Loucy (cell line): ENCODE results near the gene THY1.
A peak's percentile ranks its signal among the peaks of the same experiment; 100 is the strongest.

Experiments
- H2AFZ ChIP-seq: fragments of 200-600 bp; sonication (generic); 2 replicates; pipeline ENCODE4 v1.6.0; 2016; ENCODE audit warnings: antibody characterized with exemption, mild to moderate bottlenecking, low read length, moderate library complexity
- H3F3A ChIP-seq: fragments of 200-600 bp; 2 replicates; pipeline ENCODE4 v1.6.0; 2016; ENCODE audit warnings: antibody characterized with exemption, low read depth, mild to moderate bottlenecking
- H3K27me3 ChIP-seq: fragments of 200-600 bp; sonication (generic); 2 replicates; pipeline ENCODE4 v1.6.1; 2014; ENCODE audit warnings: low read length, mild to moderate bottlenecking; ENCODE audit not compliant: insufficient read depth, poor library complexity, severe bottlenecking
- H3K36me3 ChIP-seq: fragments of 200-600 bp; sonication (generic); 2 replicates; pipeline ENCODE4 v1.6.1; 2016; ENCODE audit warnings: low read length; ENCODE audit not compliant: insufficient read depth
- H3K4me1 ChIP-seq: fragments of 200-600 bp; sonication (generic); 2 replicates; pipeline ENCODE4 v1.5.1; 2014; ENCODE audit warnings: low read length, mild to moderate bottlenecking; ENCODE audit not compliant: insufficient read depth, poor library complexity, severe bottlenecking
- H3K4me2 ChIP-seq: fragments of 200-600 bp; sonication (generic); 2 replicates; pipeline ENCODE4 v1.6.0; 2014; ENCODE audit warnings: antibody characterized with exemption, low read length, low read depth, mild to moderate bottlenecking; ENCODE audit not compliant: poor library complexity, severe bottlenecking
- H3K4me3 ChIP-seq: fragments of 200-600 bp; sonication (generic); 2 replicates; pipeline ENCODE4 v1.5.1; 2014; ENCODE audit warnings: low read length, mild to moderate bottlenecking, mixed read lengths; ENCODE audit not compliant: poor library complexity, severe bottlenecking
- H3K79me2 ChIP-seq: fragments of 200-600 bp; sonication (generic); 2 replicates; pipeline ENCODE4 v1.6.1; 2014; ENCODE audit warnings: low read length; ENCODE audit not compliant: insufficient read depth
- H3K9ac ChIP-seq: fragments of 200-600 bp; sonication (generic); 2 replicates; pipeline ENCODE4 v1.6.0; 2014; ENCODE audit warnings: mild to moderate bottlenecking, low read depth, low read length, moderate library complexity; ENCODE audit not compliant: poor library complexity, severe bottlenecking
- H3K9me2 ChIP-seq: fragments of 200-600 bp; sonication (generic); replicated peaks from 2 replicates; pipeline ENCODE4 v1.6.1; 2016; ENCODE audit warnings: low read depth, low read length, mixed read lengths
- H3K9me3 ChIP-seq: fragments of 200-600 bp; sonication (generic); 2 replicates; pipeline ENCODE4 v1.6.1; 2014; ENCODE audit warnings: mild to moderate bottlenecking, antibody characterized with exemption, low read length, low read depth; ENCODE audit not compliant: insufficient read depth
- H4K20me1 ChIP-seq: fragments of 200-600 bp; sonication (generic); 2 replicates; pipeline ENCODE4 v1.6.0; 2014; ENCODE audit warnings: antibody characterized with exemption, low read length, mild to moderate bottlenecking; ENCODE audit not compliant: insufficient read depth, poor library complexity, severe bottlenecking
- EZH2phosphoT487 ChIP-seq: fragments of 200-600 bp; IDR thresholded peaks from 2 replicates; pipeline ENCODE4 v1.6.1; 2018; ENCODE audit warnings: antibody characterized with exemption, mild to moderate bottlenecking, moderate library complexity, borderline replicate concordance
- TF ChIP-seq, protein P1 (sequence below): fragments of 200-600 bp; sonication (generic); conservative IDR thresholded peaks from 2 replicates; pipeline ENCODE4 v1.5.1; 2014; ENCODE audit warnings: mild to moderate bottlenecking, antibody characterized with exemption, low read length

Gene THY1

DNA sequence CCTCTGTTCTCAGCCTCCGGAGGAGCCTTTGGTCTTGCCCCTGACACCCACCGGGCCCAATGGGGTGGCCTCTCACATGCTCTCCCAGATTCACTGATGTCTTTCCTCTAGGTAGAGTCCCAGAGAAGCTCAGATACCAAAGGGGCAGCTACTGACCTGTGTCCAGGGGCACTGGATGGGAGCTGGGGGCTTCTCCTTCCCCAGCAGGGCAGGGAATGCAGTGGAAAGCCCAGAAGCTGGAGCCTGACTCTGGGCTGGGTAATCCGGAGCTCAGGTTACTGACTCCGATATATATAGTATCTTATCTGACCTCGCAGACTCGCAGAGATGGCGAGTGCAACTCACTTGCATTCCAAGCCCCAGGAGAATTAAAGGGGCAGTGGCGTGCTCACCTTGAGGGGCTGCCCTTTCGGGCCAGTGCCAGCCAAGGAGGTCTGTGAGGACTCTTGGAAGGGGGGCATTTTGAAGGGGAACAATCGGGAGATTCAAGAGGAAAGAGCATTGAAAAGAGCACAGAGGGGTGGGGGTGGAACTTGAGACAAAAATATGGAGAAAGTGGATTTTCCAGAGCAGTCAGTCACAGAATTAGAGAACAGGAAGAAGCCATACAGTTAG is 44.0 kb downstream of the THY1 start:
- H4K20me1 ChIP-seq = no peaks in the 10 kb centered on the region
- no peaks in the 10 kb centered on the region for H3K9me3 ChIP-seq
- H3K4me1 ChIP-seq = peaks cover 22% of the 10 kb centered on the region
- H3K79me2 ChIP-seq = no peaks in the 10 kb centered on the region
- no peak overlapping the region for H2AFZ ChIP-seq
- no peaks in the 10 kb centered on the region for H3K27me3 ChIP-seq
- no peak overlapping the region for H3K4me3 ChIP-seq
- H3F3A ChIP-seq = no peaks in the 10 kb centered on the region
- no peaks in the 10 kb centered on the region for H3K36me3 ChIP-seq
- H3K4me2 ChIP-seq = peak overlapping the region; percentile 10
- TF ChIP-seq, protein P1, sequence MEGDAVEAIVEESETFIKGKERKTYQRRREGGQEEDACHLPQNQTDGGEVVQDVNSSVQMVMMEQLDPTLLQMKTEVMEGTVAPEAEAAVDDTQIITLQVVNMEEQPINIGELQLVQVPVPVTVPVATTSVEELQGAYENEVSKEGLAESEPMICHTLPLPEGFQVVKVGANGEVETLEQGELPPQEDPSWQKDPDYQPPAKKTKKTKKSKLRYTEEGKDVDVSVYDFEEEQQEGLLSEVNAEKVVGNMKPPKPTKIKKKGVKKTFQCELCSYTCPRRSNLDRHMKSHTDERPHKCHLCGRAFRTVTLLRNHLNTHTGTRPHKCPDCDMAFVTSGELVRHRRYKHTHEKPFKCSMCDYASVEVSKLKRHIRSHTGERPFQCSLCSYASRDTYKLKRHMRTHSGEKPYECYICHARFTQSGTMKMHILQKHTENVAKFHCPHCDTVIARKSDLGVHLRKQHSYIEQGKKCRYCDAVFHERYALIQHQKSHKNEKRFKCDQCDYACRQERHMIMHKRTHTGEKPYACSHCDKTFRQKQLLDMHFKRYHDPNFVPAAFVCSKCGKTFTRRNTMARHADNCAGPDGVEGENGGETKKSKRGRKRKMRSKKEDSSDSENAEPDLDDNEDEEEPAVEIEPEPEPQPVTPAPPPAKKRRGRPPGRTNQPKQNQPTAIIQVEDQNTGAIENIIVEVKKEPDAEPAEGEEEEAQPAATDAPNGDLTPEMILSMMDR = no peak
- TF ChIP-seq EZH2phosphoT487 = no peak
- no peaks in the 10 kb centered on the region for H3K9me2 ChIP-seq
- H3K9ac ChIP-seq = peak overlapping the region; percentile 5

GRCh38 chr11:119377961-119378667 is 44.9 kb downstream of the THY1 start:
- TF ChIP-seq, protein P1 = no peak
- TF ChIP-seq EZH2phosphoT487 = no peak
- Histone ChIP-seq H3K36me3 (no peaks in the 10 kb centered on the region), H3K4me3 (peak overlapping the region; percentile 2), H3K9me2 (no peaks in the 10 kb centered on the region), H2AFZ (no peak overlapping the region), H3K27me3 (no peaks in the 10 kb centered on the region), H3K4me1 (peaks cover 30% of the 10 kb centered on the region), H4K20me1 (no peaks in the 10 kb centered on the region), H3K9me3 (no peaks in the 10 kb centered on the region), H3F3A (no peaks in the 10 kb centered on the region), H3K9ac (peak overlapping the region; percentile 58), H3K4me2 (peak overlapping the region; percentile 28), H3K79me2 (no peaks in the 10 kb centered on the region)

- H3K4me2 ChIP-seq = peak overlapping the region; percentile 28
- no peaks in the 10 kb centered on the region for H3K79me2 ChIP-seq
- 0 out of 2 replicates have a peak overlapping the region, but pooled peaks have one; percentile 45 for H2AFZ ChIP-seq
- H3K36me3 ChIP-seq = no peaks in the 10 kb centered on the region
- no peaks in the 10 kb centered on the region for H3K9me2 ChIP-seq
- H4K20me1 ChIP-seq = no peaks in the 10 kb centered on the region
- no peaks in the 10 kb centered on the region for H3F3A ChIP-seq
- H3K9ac ChIP-seq = peak overlapping the region; percentile 58
- H3K4me1 ChIP-seq = peaks cover 30% of the 10 kb centered on the region
- no peaks in the 10 kb centered on the region for H3K27me3 ChIP-seq
- H3K4me3 ChIP-seq = peak overlapping the region; percentile 2
- no peaks in the 10 kb centered on the region for H3K9me3 ChIP-seq
- no peak for TF ChIP-seq EZH2phosphoT487
- TF ChIP-seq, protein P1 = no peak
These were observed 45.7 kb downstream of the THY1 start for GRCh38 chr11:119377112-119377901.
